Panc1 (cell line): ENCODE results near the gene MYO18A. TPM values are rescaled to one million over a fixed set of nuclear protein-coding genes. Genes with fewer than 3 reads are reported as not detected.

ENCODE experiments used
- ATAC-seq: fragments of 200-7000 bp; cut with Tn5 transposase; 2 replicates; pipeline ENCODE4 v1.9.1; 2020; ENCODE audit warnings: mild to moderate bottlenecking, moderate library complexity
- BruUV-seq: library from RNA; stranded (reverse); fragments of 400-500 nt; replicated peaks from 2 replicates; lab custom pipeline; 2021; lab: Mats Ljungman, UMichigan
- CTCF ChIA-PET: fragments of 300-600 bp; sonication (Branson Sonifier 250); formaldehyde crosslinking; loops from one replicate; lab custom pipeline; 2022; ENCODE audit warnings: antibody characterized with exemption; lab: Charles Lee
- POLR2A ChIA-PET: fragments of 300-600 bp; sonication (Branson Sonifier 250); formaldehyde crosslinking; loops from one replicate; lab custom pipeline; 2022; ENCODE audit warnings: antibody characterized with exemption; lab: Charles Lee
- DNase-seq: peaks from one replicate; pipeline ENCODE4 v3.0.0-alpha.2; 2010; ENCODE audit warnings: low read depth, low spot score
- H3K27ac ChIP-seq: 2 replicates; pipeline ENCODE4 v1.5.1; 2011; ENCODE audit warnings: mild to moderate bottlenecking, low read length, inconsistent platforms
- H3K27me3 ChIP-seq: fragments of 200-500 bp; sonication (Bioruptor generic); 2 replicates; pipeline ENCODE4 v1.6.0; 2014; ENCODE audit warnings: low read length, inconsistent platforms; ENCODE audit not compliant: control insufficient read depth, insufficient read depth
- H3K36me3 ChIP-seq: fragments of 200-500 bp; sonication (Bioruptor generic); 2 replicates; pipeline ENCODE4 v1.5.1; 2014; ENCODE audit warnings: inconsistent platforms, mild to moderate bottlenecking, low read length, moderate library complexity; ENCODE audit not compliant: control insufficient read depth, insufficient read depth
- H3K4me1 ChIP-seq: 2 replicates; pipeline ENCODE4 v1.5.1; 2011; ENCODE audit warnings: inconsistent platforms, mild to moderate bottlenecking, low read length, moderate library complexity; ENCODE audit not compliant: control insufficient read depth, insufficient read depth
- H3K4me3 ChIP-seq, 2 experiments: 2 replicates each; pipeline ENCODE4 v1.5.1; 2011 to 2012; ENCODE audit warnings: low read depth in 2 of 2, low read length in 2 of 2, mild to moderate bottlenecking in 2 of 2, inconsistent platforms in 1 of 2, moderate library complexity in 1 of 2
- H3K9me3 ChIP-seq: fragments of 200-500 bp; sonication (Bioruptor generic); 2 replicates; pipeline ENCODE4 v1.5.1; 2014; ENCODE audit warnings: low read depth, mild to moderate bottlenecking, inconsistent platforms, low read length, moderate library complexity; ENCODE audit not compliant: control insufficient read depth, insufficient read depth
- CTCF ChIP-seq: fragments of 450-650 bp; IDR thresholded peaks from 2 replicates; pipeline ENCODE4 v1.5.1; 2017; ENCODE audit warnings: mild to moderate bottlenecking
- POLR2AphosphoS5 ChIP-seq: IDR thresholded peaks from 2 replicates; pipeline ENCODE4 v1.6.1; 2012; ENCODE audit warnings: mild to moderate bottlenecking, low read depth, low read length, moderate library complexity
- REST ChIP-seq, 2 experiments: IDR thresholded peaks; 2 replicates each; pipeline ENCODE4 v1.6.1; 2011 to 2012; ENCODE audit warnings: low read depth in 2 of 2, control low read depth in 1 of 2, low read length in 1 of 2, mild to moderate bottlenecking in 1 of 2, moderate library complexity in 1 of 2; ENCODE audit not compliant: insufficient read depth in 1 of 2
- SIN3A ChIP-seq: IDR thresholded peaks from 2 replicates; pipeline ENCODE4 v1.6.1; 2012; ENCODE audit warnings: low read depth, mild to moderate bottlenecking, low read length, moderate library complexity, borderline replicate concordance; ENCODE audit not compliant: insufficient read depth
- TCF7L2 ChIP-seq: IDR thresholded peaks from 2 replicates; pipeline ENCODE4 v1.6.1; 2011; ENCODE audit warnings: mild to moderate bottlenecking, low read depth, low read length, inconsistent platforms
- in situ Hi-C: cut with HindIII; loops from 2 replicates; pipeline ENCODE4 v1.10.0; 2016; ENCODE audit warnings: low sequenced_read_pairs, low pct_unique_long_range_greater_than_20kb
- intact Hi-C: fragments of 100-400 bp; cut with micrococcal nuclease; formaldehyde crosslinking; loops from one replicate; pipeline ENCODE4 v1.10.0; 2022; ENCODE audit not compliant: unreplicated experiment
- total RNA-seq: library from RNA; stranded (reverse); gene quantifications from one replicate; pipeline ENCODE4 v1.2.1, GENCODE V29; 2021; ENCODE audit not compliant: unreplicated experiment

Gene MYO18A
- total RNA-seq, 1 experiment from 2014 or later: 108 TPM

- DNase-seq: no peak
- no peaks in the 10 kb centered on the region for H3K4me1 ChIP-seq
- H3K4me3 ChIP-seq: no peak overlapping the region
- ChIA-PET POLR2A (interaction anchor here (0.6 kb wide), 1 partner anchor 10 kb away, joined by 7 read pairs; no protein-coding TSS in a partner anchor), CTCF (no interaction called here)
- ATAC-seq: no peak
- TF ChIP-seq TCF7L2 (no peak), POLR2AphosphoS5 (no peak), REST (IDR thresholded peaks at IDR 0.05; ENCODE audit: insufficient read depth in 1 of 2, low read depth in 2 of 2, low read length in 1 of 2) (no peak), SIN3A (no peak), CTCF (no peak)
- intact Hi-C loops: no loop called here
- no peaks in the 10 kb centered on the region for H3K36me3 ChIP-seq
- no peak overlapping the region for H3K27ac ChIP-seq
- BruUV-seq: no TSS peak
- in situ Hi-C loops: no loop called here
- H3K9me3 ChIP-seq: peaks cover 11% of the 10 kb centered on the region; the same call in 1 of the 2 replicates
- H3K27me3 ChIP-seq: peaks cover 33% of the 10 kb centered on the region
These were observed 148.7 kb downstream of the MYO18A start for GRCh38 chr17:29031488-29031887.

GRCh38 chr17:29024316-29024952, 155.8 kb downstream of the MYO18A start:
- intact Hi-C loops: no loop called here
- Histone ChIP-seq H3K36me3 (no peaks in the 10 kb centered on the region), H3K9me3 (no peaks in the 10 kb centered on the region), H3K27ac (no peak overlapping the region), H3K4me1 (peaks cover 6% of the 10 kb centered on the region; the same call in 1 of the 2 replicates), H3K27me3 (peaks cover 27% of the 10 kb centered on the region), H3K4me3 (no peak overlapping the region)
- in situ Hi-C loops: no loop called here
- POLR2A ChIA-PET: no interaction called here
- BruUV-seq: no TSS peak
- DNase-seq (no peak), ATAC-seq (no peak)
- CTCF ChIA-PET: no interaction called here
- TF ChIP-seq REST (IDR thresholded peaks at IDR 0.05; ENCODE audit: insufficient read depth in 1 of 2, low read depth in 2 of 2, low read length in 1 of 2): no peak
- TF ChIP-seq SIN3A: no peak
- TF ChIP-seq CTCF: no peak
- no peak for TF ChIP-seq POLR2AphosphoS5
- TF ChIP-seq TCF7L2: no peak
